Measurements from ENCODE around the gene PLPP7.
"Not testable (repeated sequence)": the region's sequence is repeated elsewhere in the genome, so short reads cannot be mapped to it uniquely, and the experiment has no call there.

The PLPP7 gene

GRCh38 chr9:131289301-131290035, at the start of gene PLPP7:
Gene PLPP7, plus strand, starts transcription at chr9:131289723. Its CDS starts 275 bp downstream, at chr9:131289998.
- H3K4me2 ChIP-seq = peak within 1 kb of the TSS; percentile 93 to 99 (median 97)
- H3K4me1 ChIP-seq = peaks cover 37 to 58% (median 50%) of the 10 kb centered on the region in 10 experiments
- TF ChIP-seq Cebpa-rat (IDR thresholded peaks at IDR 0.05) = no peak
- H3K27me3 ChIP-seq = peaks cover 0 to 6% (median under 1%) of the 10 kb centered on the region in 11 experiments; a peak in 6 of 22 replicates
- H3K4me3 ChIP-seq = peak within 1 kb of the TSS; percentile 43 to 71 (median 57)
- H3K9ac ChIP-seq = peak within 1 kb of the TSS; percentile 70 to 88 (median 77)
- peak within 1 kb of the TSS; percentile 66 to 81 (median 74) for H3K27ac ChIP-seq
- H4K20me1 ChIP-seq = peaks cover 0 to 12% (median 0%) of the 10 kb centered on the region in 11 experiments; a peak in 3 of 22 replicates
- H3K9me3 ChIP-seq (replicated peaks in 1 of 11) = no peaks in the 10 kb centered on the region
- H3K36me3 ChIP-seq = peaks cover 0 to 12% (median 0%) of the 10 kb centered on the region in 11 experiments; a peak in 2 of 22 replicates

DNA sequence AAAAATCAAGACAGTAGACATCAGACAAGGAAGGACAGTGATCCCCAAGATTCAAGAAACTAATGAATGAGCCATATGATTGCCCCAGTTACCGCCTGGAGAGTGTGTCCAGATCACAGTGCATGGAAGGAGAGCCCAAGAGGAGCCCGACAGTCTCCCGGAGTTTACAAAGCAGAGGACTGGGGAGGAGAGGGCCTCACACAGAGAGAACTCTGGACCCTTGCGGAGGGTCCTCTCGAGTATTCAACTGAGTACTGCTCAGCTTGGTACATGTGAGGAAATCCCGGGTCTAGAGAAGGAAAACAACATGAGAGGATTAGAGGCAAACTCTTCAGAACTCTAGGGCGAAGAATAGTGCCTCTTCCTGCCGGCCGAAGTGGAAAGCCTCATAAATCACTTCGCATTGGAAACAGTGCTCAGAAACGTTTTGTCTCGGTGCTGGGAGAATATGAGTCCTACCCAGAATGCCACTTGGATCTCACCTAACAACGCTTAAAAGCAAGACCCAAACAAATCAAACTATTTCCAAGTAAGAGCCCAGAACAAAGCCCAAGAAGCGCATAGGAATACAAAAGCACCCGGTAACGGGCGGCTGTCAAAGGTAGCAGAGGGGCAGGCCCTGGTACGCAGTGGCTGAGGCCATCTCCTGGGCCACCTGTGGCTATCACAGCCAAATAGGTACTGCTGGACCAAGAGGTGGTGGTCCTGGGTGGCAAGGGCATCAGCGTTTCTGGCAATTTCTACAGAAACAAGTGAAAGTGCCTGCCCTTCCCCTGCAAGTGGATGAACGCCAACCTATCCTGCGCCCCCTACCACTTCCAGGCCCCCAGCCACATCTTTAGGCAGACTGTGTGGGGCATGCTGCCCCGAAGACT, 49.2 kb upstream of the PLPP7 start:
- Histone ChIP-seq H4K20me1 (no peaks in the 10 kb centered on the region), H3K36me3 (peaks cover 0 to 24% (median 7%) of the 10 kb centered on the region in 11 experiments; a peak in 17 of 22 replicates), H3K4me1 (peaks cover 36 to 65% (median 64%) of the 10 kb centered on the region in 10 experiments), H3K9me3 (replicated peaks in 1 of 11) (peaks cover 7 to 14% (median 12%) of the 10 kb centered on the region in 11 experiments; a peak in 19 of 22 replicates), H3K4me2 (peak overlapping the region; percentile 81 to 97 (median 95)), H3K27me3 (no peaks in the 10 kb centered on the region), H3K9ac (peak overlapping the region in 9 of 11 experiments; percentile 74 to 89 (median 84); a peak in 15 of 22 replicates), H3K27ac (peak overlapping the region in 8 of 11 experiments; percentile 88 to 97 (median 94); a peak in 16 of 22 replicates), H3K4me3 (no peak overlapping the region)
- TF ChIP-seq Cebpa-rat (IDR thresholded peaks at IDR 0.05) = no peak

DNA sequence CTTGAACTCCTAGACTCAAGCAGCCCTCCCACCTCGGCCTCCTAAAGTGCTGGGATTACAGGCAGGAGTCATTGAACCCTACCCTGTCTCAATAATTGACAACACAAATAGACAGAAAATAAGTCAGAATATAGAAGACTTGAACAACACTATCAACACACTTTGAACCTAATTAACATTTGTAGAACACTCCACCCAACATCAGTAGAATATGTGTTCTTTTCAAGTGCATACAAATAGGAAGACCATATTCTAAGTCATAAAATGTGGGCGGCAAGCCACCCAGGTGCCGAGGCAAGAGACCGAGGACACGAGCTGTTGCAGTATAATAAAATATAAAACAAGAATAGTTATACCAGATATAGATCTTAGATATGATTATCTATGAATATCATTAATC, 45.2 kb upstream of the PLPP7 start:
- Histone ChIP-seq H3K9me3 (replicated peaks in 1 of 11) (peaks cover 7 to 14% (median 12%) of the 10 kb centered on the region in 11 experiments; a peak in 19 of 22 replicates), H3K36me3 (peaks cover 0 to 13% (median 0%) of the 10 kb centered on the region in 11 experiments; a peak in 5 of 22 replicates), H3K4me1 (peaks cover 5 to 31% (median 24%) of the 10 kb centered on the region in 10 experiments)
- not testable (repeated sequence) for H4K20me1 ChIP-seq, H3K9ac ChIP-seq, H3K4me2 ChIP-seq, H3K4me3 ChIP-seq, H3K27me3 ChIP-seq, H3K27ac ChIP-seq

DNA sequence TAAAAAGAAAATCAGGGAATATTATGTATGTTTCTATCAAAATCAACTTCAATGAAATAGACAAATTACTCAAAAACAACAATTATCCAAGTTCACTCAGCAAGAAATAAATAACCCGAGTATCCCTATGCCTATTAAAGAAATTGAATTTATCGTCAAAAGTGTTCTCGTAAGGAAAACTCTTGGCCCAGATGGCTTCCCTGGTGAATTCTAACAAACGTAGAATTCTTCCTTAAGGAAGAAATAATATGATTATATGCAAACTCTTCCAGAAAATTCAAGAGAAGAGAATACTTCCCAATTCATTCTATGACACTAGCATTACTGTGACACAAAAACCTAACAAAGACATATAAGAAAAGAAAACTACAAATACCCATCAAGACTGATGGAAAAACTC, 42.9 kb upstream of the PLPP7 start:
- TF ChIP-seq Cebpa-rat (IDR thresholded peaks at IDR 0.05) = no peak
- H3K27ac ChIP-seq = no peak overlapping the region
- H3K27me3 ChIP-seq = no peaks in the 10 kb centered on the region
- H3K4me1 ChIP-seq = peaks cover 10 to 28% (median 15%) of the 10 kb centered on the region in 10 experiments
- H3K9me3 ChIP-seq (replicated peaks in 1 of 11) = peaks cover 7 to 14% (median 12%) of the 10 kb centered on the region in 11 experiments; a peak in 19 of 22 replicates
- H4K20me1 ChIP-seq = no peaks in the 10 kb centered on the region; a peak in 1 of 22 replicates
- no peak overlapping the region for H3K9ac ChIP-seq
- peaks cover 0 to 13% (median 0%) of the 10 kb centered on the region in 11 experiments; a peak in 5 of 22 replicates for H3K36me3 ChIP-seq
- no peak overlapping the region for H3K4me3 ChIP-seq
- no peak overlapping the region for H3K4me2 ChIP-seq

DNA sequence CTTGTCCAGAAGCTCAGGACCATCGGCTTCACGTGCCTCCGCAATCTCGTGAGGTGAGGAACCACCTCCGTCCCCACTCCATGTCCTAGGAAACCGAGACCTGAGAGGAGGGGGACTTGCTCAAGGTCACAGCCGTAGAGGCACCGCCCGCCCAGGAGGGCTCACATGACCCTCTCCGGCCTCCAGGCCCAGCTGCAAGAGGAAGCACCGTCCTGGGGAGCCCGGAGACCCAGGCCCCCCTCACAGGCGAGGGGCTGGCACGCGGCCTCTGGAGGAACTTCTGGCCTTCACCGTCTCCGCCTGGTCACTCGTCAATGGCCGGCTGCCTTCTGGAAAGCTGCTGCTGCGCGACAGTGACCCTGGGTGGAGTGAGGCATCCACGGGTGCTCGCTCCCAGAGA, 37.4 kb upstream of the PLPP7 start:
- Histone ChIP-seq H3K4me1 (peaks cover 63 to 80% (median 67%) of the 10 kb centered on the region in 10 experiments), H3K9ac (peak overlapping the region; percentile 78 to 94 (median 86)), H3K36me3 (no peaks in the 10 kb centered on the region), H3K4me2 (peak overlapping the region; percentile 89 to 100 (median 97)), H3K4me3 (peak overlapping the region; percentile 39 to 70 (median 56)), H3K27ac (peak overlapping the region; percentile 84 to 100 (median 98)), H3K9me3 (replicated peaks in 1 of 11) (no peaks in the 10 kb centered on the region), H3K27me3 (no peaks in the 10 kb centered on the region), H4K20me1 (no peaks in the 10 kb centered on the region)
- no peak for TF ChIP-seq Cebpa-rat (IDR thresholded peaks at IDR 0.05)

DNA sequence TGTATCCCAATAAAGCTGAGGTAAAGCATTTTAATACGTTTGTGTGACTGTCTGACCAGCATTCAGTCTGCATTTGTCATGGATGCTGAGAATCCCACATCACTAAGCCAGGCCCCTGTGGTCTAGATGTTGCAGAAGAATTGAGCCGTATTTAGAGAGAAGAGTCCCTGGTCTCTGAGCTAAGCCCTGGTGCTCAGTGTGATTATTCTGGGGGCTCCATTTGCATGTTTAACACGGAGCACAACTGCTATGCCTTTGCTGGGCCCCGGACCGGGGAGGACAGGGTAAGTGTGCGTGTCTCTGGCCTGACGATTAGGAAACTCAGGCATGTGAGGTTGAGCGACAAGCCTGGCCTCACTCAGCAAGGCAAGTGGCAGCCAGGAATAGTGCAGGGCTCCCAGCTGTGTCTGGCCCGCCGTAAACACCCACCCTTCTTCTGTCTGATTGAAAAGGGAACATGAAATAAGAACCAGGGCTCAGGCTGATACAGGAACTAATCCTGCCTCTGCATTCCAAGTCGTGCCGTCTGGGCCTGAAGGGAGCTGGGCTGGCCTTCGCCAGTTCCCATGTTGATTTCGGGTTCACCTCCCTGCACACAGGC, 35.5 kb upstream of the PLPP7 start:
- H4K20me1 ChIP-seq = no peaks in the 10 kb centered on the region
- H3K27ac ChIP-seq = peak overlapping the region; percentile 84 to 100 (median 98)
- peak overlapping the region; percentile 89 to 100 (median 97) for H3K4me2 ChIP-seq
- TF ChIP-seq Cebpa-rat (IDR thresholded peaks at IDR 0.05) = peak in 3 of 11 experiments; percentile 46 to 49 (median 49); a peak in 4 of 22 replicates
- H3K9ac ChIP-seq = peak overlapping the region; percentile 2 to 94 (median 86); a peak in 21 of 22 replicates
- H3K27me3 ChIP-seq = no peaks in the 10 kb centered on the region
- H3K4me1 ChIP-seq = peaks cover 82 to 94% (median 86%) of the 10 kb centered on the region in 10 experiments
- peaks cover 0 to 15% (median 4%) of the 10 kb centered on the region in 11 experiments; a peak in 11 of 22 replicates for H3K36me3 ChIP-seq
- H3K4me3 ChIP-seq = no peak overlapping the region; a peak in 1 of 20 replicates
- no peaks in the 10 kb centered on the region for H3K9me3 ChIP-seq (replicated peaks in 1 of 11)

DNA sequence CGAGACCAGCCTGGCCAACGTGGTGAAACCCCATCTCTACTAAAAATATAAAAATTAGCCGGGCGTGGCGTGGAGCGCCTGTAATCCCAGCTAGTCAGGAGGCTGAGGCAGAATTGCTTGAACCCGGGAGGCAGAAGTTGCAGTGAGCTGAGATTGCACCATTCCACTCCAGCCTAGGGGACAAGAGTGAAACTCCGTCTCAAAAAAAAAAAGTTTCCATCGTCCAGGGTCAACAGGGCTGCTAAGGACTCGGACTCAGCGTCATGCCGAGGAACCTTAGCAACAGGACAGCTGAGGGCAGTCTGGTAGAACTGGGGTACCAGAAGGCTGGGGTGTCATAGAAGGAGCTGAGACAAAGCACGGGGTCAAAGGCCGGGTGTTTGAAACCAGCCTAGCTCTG, 34.9 kb upstream of the PLPP7 start:
- no peak for TF ChIP-seq Cebpa-rat (IDR thresholded peaks at IDR 0.05)
- Histone ChIP-seq H3K4me3 (peak overlapping the region in 1 of 10 experiments; percentile 25; a peak in 3 of 20 replicates), H3K9me3 (replicated peaks in 1 of 11) (no peaks in the 10 kb centered on the region), H3K27ac (peak overlapping the region; percentile 84 to 100 (median 98)), H3K36me3 (peaks cover 0 to 22% (median 9%) of the 10 kb centered on the region in 11 experiments; a peak in 13 of 22 replicates), H3K27me3 (no peaks in the 10 kb centered on the region), H3K4me1 (peaks cover 88 to 96% (median 92%) of the 10 kb centered on the region in 10 experiments), H3K4me2 (peak overlapping the region; percentile 89 to 100 (median 97)), H3K9ac (peak overlapping the region; percentile 78 to 94 (median 86)), H4K20me1 (no peaks in the 10 kb centered on the region)

DNA sequence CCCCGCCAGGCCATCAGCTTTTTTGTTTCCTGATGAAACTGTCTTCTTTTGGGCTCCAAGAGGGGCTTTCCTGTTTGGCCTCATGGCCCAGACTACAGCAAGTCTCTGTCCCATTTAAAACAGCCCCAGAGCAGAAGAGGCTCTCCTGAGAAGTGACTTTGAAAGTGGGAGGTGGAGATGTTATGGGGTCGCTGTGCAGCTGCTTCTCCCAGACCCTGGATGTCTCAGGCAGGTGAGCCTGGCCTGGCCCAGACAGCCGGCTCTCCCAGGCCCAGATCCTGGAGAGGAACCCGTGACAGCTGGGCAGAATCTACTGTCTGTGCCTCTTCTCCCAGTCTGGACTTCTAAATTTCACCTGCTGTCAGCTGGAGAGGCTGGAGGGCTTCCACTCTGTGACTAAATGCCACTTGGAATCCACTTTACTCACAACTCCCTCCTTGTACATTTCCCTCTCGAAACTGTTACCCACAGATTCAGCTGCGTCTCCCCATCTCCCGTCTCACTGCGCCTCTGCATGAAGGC, 33.8 kb upstream of the PLPP7 start:
- Histone ChIP-seq H4K20me1 (peaks cover 0 to under 1% (median 0%) of the 10 kb centered on the region in 11 experiments; a peak in 1 of 22 replicates), H3K27ac (peak overlapping the region; percentile 84 to 100 (median 98)), H3K4me3 (peak overlapping the region in 9 of 10 experiments; percentile 36 to 62 (median 42); a peak in 15 of 20 replicates), H3K36me3 (peaks cover 3 to 33% (median 20%) of the 10 kb centered on the region in 11 experiments; a peak in 21 of 22 replicates), H3K4me2 (peak overlapping the region; percentile 89 to 100 (median 97)), H3K9me3 (replicated peaks in 1 of 11) (no peaks in the 10 kb centered on the region), H3K9ac (peak overlapping the region; percentile 78 to 94 (median 86)), H3K4me1 (peaks cover 97 to 100% (median 99%) of the 10 kb centered on the region in 10 experiments), H3K27me3 (no peaks in the 10 kb centered on the region)
- TF ChIP-seq Cebpa-rat (IDR thresholded peaks at IDR 0.05) = no peak

Data from BLaER1 treated with 17β-estradiol and CSF1 and Interleukin-3, amounts not matched to agents 10 nM and 100 nM (cell line).